ENCODE measurements around the gene DCTN3.

DCTN3 gene

GRCh38 chr9:34664281-34665066 lies 44.2 kb upstream of the DCTN3 start:
- Histone ChIP-seq H4K91ac (ENCODE audit: low read depth, low read length) (peak overlapping the region; percentile 30), H3K9ac (ENCODE audit: low read length) (peak overlapping the region; percentile 49), H3K79me1 (ENCODE audit: low read length) (peaks cover 8% of the 10 kb centered on the region), H3K14ac (ENCODE audit: low read length) (peak overlapping the region; percentile 71), H3K4ac (ENCODE audit: low read depth, low read length) (no peak overlapping the region), H3K27ac (ENCODE audit: low read depth, low read length) (no peak overlapping the region), H3K79me2 (ENCODE audit: control insufficient read depth, insufficient read depth, low read length, poor library complexity) (peaks cover 5% of the 10 kb centered on the region), H3K18ac (ENCODE audit: low read length) (no peak overlapping the region), H4K8ac (ENCODE audit: low read depth, low read length) (peak overlapping the region; percentile 18), H3K4me1 (ENCODE audit: control insufficient read depth in 1 of 2, insufficient read depth in 2 of 2, low read length in 2 of 2) (peaks cover 5 to 10% of the 10 kb centered on the region in 2 experiments), H3K23ac (ENCODE audit: low read length) (no peak overlapping the region), H2BK120ac (ENCODE audit: insufficient read depth, low read length, poor library complexity) (no peak overlapping the region), H2AK5ac (ENCODE audit: low read length) (peak overlapping the region; percentile 67), H3K4me2 (ENCODE audit: low read length) (peak overlapping the region; percentile 94), H4K12ac (ENCODE audit: low read depth, low read length) (peak overlapping the region; percentile 32), H2BK5ac (ENCODE audit: low read depth, low read length, poor library complexity) (no peak overlapping the region), H3K36me3 (ENCODE audit: control insufficient read depth in 1 of 2, insufficient read depth in 2 of 2, low read length in 2 of 2) (peaks cover 3 to 10% of the 10 kb centered on the region in 2 experiments), H2AFZ (ENCODE audit: insufficient read depth, low read length, poor library complexity) (peak overlapping the region; percentile 38), H3K27me3 (ENCODE audit: insufficient read depth, low read length) (no peaks in the 10 kb centered on the region), H2BK12ac (ENCODE audit: low read length) (no peak overlapping the region), H3K4me3 (ENCODE audit: low read depth, low read length) (peak overlapping the region; percentile 56), H3K9me3 (ENCODE audit: insufficient read depth, low read depth, low read length) (peaks cover 4% of the 10 kb centered on the region)
- DNase-seq = peak; percentile 79 to 91
- WGBS (ENCODE audit: extremely low coverage, insufficient coverage, insufficient read length) = no CpG with 5 or more reads among the region's 18 CpGs

GRCh38 chr9:34663303-34663605 lies 43.0 kb upstream of the DCTN3 start:
- Histone ChIP-seq H2BK12ac (ENCODE audit: low read length) (no peak overlapping the region), H3K4me1 (ENCODE audit: control insufficient read depth in 1 of 2, insufficient read depth in 2 of 2, low read length in 2 of 2) (peaks cover 5 to 10% of the 10 kb centered on the region in 2 experiments), H3K4ac (ENCODE audit: low read depth, low read length) (no peak overlapping the region), H3K9me3 (ENCODE audit: insufficient read depth, low read depth, low read length) (peaks cover 1% of the 10 kb centered on the region), H3K27me3 (ENCODE audit: insufficient read depth, low read length) (no peaks in the 10 kb centered on the region), H3K27ac (ENCODE audit: low read depth, low read length) (no peak overlapping the region), H4K91ac (ENCODE audit: low read depth, low read length) (no peak overlapping the region), H3K14ac (ENCODE audit: low read length) (no peak overlapping the region), H3K4me3 (ENCODE audit: low read depth, low read length) (no peak overlapping the region), H3K79me1 (ENCODE audit: low read length) (peaks cover 8% of the 10 kb centered on the region), H2BK120ac (ENCODE audit: insufficient read depth, low read length, poor library complexity) (no peak overlapping the region), H4K8ac (ENCODE audit: low read depth, low read length) (no peak overlapping the region), H2AFZ (ENCODE audit: insufficient read depth, low read length, poor library complexity) (no peak overlapping the region), H4K12ac (ENCODE audit: low read depth, low read length) (no peak overlapping the region), H3K79me2 (ENCODE audit: control insufficient read depth, insufficient read depth, low read length, poor library complexity) (peaks cover 5% of the 10 kb centered on the region), H2BK5ac (ENCODE audit: low read depth, low read length, poor library complexity) (no peak overlapping the region), H3K23ac (ENCODE audit: low read length) (no peak overlapping the region), H3K4me2 (ENCODE audit: low read length) (no peak overlapping the region), H3K9ac (ENCODE audit: low read length) (no peak overlapping the region), H2AK5ac (ENCODE audit: low read length) (no peak overlapping the region), H3K18ac (ENCODE audit: low read length) (no peak overlapping the region), H3K36me3 (ENCODE audit: control insufficient read depth in 1 of 2, insufficient read depth in 2 of 2, low read length in 2 of 2) (peaks cover 0 to 6% of the 10 kb centered on the region in 2 experiments)
- DNase-seq = peak in 1 of 2 donors; percentile 38

GRCh38 chr9:34662526-34663302 lies 42.4 kb upstream of the DCTN3 start, which contains the start of gene CCL27:
Gene CCL27, minus strand, starts transcription at chr9:34662657. Its CDS starts 24 bp downstream, at chr9:34662633.
- no peak within 1 kb of the TSS for H2BK5ac ChIP-seq (ENCODE audit: low read depth, low read length, poor library complexity)
- no peak within 1 kb of the TSS for H3K4ac ChIP-seq (ENCODE audit: low read depth, low read length)
- H4K91ac ChIP-seq (ENCODE audit: low read depth, low read length) = no peak within 1 kb of the TSS
- H3K14ac ChIP-seq (ENCODE audit: low read length) = no peak within 1 kb of the TSS
- no peaks in the 10 kb centered on the region for H3K9me3 ChIP-seq (ENCODE audit: insufficient read depth, low read depth, low read length)
- no CpG with 5 or more reads among the region's 4 CpGs for WGBS (ENCODE audit: extremely low coverage, insufficient coverage, insufficient read length)
- H4K12ac ChIP-seq (ENCODE audit: low read depth, low read length) = no peak within 1 kb of the TSS
- no peak within 1 kb of the TSS for H2AFZ ChIP-seq (ENCODE audit: insufficient read depth, low read length, poor library complexity)
- H3K79me2 ChIP-seq (ENCODE audit: control insufficient read depth, insufficient read depth, low read length, poor library complexity) = peaks cover 5% of the 10 kb centered on the region
- no peak within 1 kb of the TSS for H2BK12ac ChIP-seq (ENCODE audit: low read length)
- peaks cover 5 to 8% of the 10 kb centered on the region in 2 experiments for H3K4me1 ChIP-seq (ENCODE audit: control insufficient read depth in 1 of 2, insufficient read depth in 2 of 2, low read length in 2 of 2)
- no peak for DNase-seq
- no peak within 1 kb of the TSS for H3K18ac ChIP-seq (ENCODE audit: low read length)
- no peak within 1 kb of the TSS for H2AK5ac ChIP-seq (ENCODE audit: low read length)
- no peak within 1 kb of the TSS for H4K8ac ChIP-seq (ENCODE audit: low read depth, low read length)
- no peak within 1 kb of the TSS for H3K4me2 ChIP-seq (ENCODE audit: low read length)
- no peak within 1 kb of the TSS for H3K4me3 ChIP-seq (ENCODE audit: low read depth, low read length)
- no peak within 1 kb of the TSS for H3K9ac ChIP-seq (ENCODE audit: low read length)
- H3K27me3 ChIP-seq (ENCODE audit: insufficient read depth, low read length) = no peaks in the 10 kb centered on the region
- H3K23ac ChIP-seq (ENCODE audit: low read length) = no peak within 1 kb of the TSS
- peaks cover 8% of the 10 kb centered on the region for H3K79me1 ChIP-seq (ENCODE audit: low read length)
- no peak within 1 kb of the TSS for H2BK120ac ChIP-seq (ENCODE audit: insufficient read depth, low read length, poor library complexity)
- H3K36me3 ChIP-seq (ENCODE audit: control insufficient read depth in 1 of 2, insufficient read depth in 2 of 2, low read length in 2 of 2) = peaks cover 0 to 3% of the 10 kb centered on the region in 2 experiments
- H3K27ac ChIP-seq (ENCODE audit: low read depth, low read length) = no peak within 1 kb of the TSS

- no peaks in the 10 kb centered on the region for H3K27me3 ChIP-seq (ENCODE audit: insufficient read depth, low read length)
- H3K18ac ChIP-seq (ENCODE audit: low read length) = no peak overlapping the region
- H3K14ac ChIP-seq (ENCODE audit: low read length) = no peak overlapping the region
- no peak overlapping the region for H4K91ac ChIP-seq (ENCODE audit: low read depth, low read length)
- no peak overlapping the region for H2AFZ ChIP-seq (ENCODE audit: insufficient read depth, low read length, poor library complexity)
- H4K8ac ChIP-seq (ENCODE audit: low read depth, low read length) = no peak overlapping the region
- H2BK12ac ChIP-seq (ENCODE audit: low read length) = no peak overlapping the region
- H3K4me1 ChIP-seq (ENCODE audit: control insufficient read depth in 1 of 2, insufficient read depth in 2 of 2, low read length in 2 of 2) = peaks cover 2 to 3% of the 10 kb centered on the region in 2 experiments
- H3K79me2 ChIP-seq (ENCODE audit: control insufficient read depth, insufficient read depth, low read length, poor library complexity) = peaks cover under 1% of the 10 kb centered on the region
- H4K12ac ChIP-seq (ENCODE audit: low read depth, low read length) = no peak overlapping the region
- no CpG with 5 or more reads among the region's 8 CpGs for WGBS (ENCODE audit: extremely low coverage, insufficient coverage, insufficient read length)
- no peak overlapping the region for H3K9ac ChIP-seq (ENCODE audit: low read length)
- DNase-seq = peak; percentile 92 to 97
- peaks cover 0 to 3% of the 10 kb centered on the region in 2 experiments for H3K36me3 ChIP-seq (ENCODE audit: control insufficient read depth in 1 of 2, insufficient read depth in 2 of 2, low read length in 2 of 2)
- H3K23ac ChIP-seq (ENCODE audit: low read length) = no peak overlapping the region
- no peak overlapping the region for H2BK5ac ChIP-seq (ENCODE audit: low read depth, low read length, poor library complexity)
- no peak overlapping the region for H3K27ac ChIP-seq (ENCODE audit: low read depth, low read length)
- no peaks in the 10 kb centered on the region for H3K79me1 ChIP-seq (ENCODE audit: low read length)
- H3K4me3 ChIP-seq (ENCODE audit: low read depth, low read length) = no peak overlapping the region
- H3K4ac ChIP-seq (ENCODE audit: low read depth, low read length) = no peak overlapping the region
- no peak overlapping the region for H3K4me2 ChIP-seq (ENCODE audit: low read length)
- no peak overlapping the region for H2BK120ac ChIP-seq (ENCODE audit: insufficient read depth, low read length, poor library complexity)
- H2AK5ac ChIP-seq (ENCODE audit: low read length) = no peak overlapping the region
- H3K9me3 ChIP-seq (ENCODE audit: insufficient read depth, low read depth, low read length) = peaks cover 3% of the 10 kb centered on the region
Observed at GRCh38 chr9:34659592-34660253, 39.4 kb upstream of the DCTN3 start.
